ENCODE data around the gene SIN3A. TPM values are rescaled to one million over a fixed set of nuclear protein-coding genes. Genes with fewer than 3 reads are reported as not detected.

The SIN3A gene
- total and polyA plus RNA-seq, 2 experiments from 2014 or later = 13.9 to 27.7 TPM

GRCh38 chr15:75321711-75322110 is 129.8 kb downstream of the SIN3A start:
- Histone ChIP-seq H3K27ac (no peak overlapping the region), H3K27me3 (replicated peaks; ENCODE audit: insufficient read depth) (peaks cover 8% of the 10 kb centered on the region), H3K9me2 (ENCODE audit: insufficient read depth) (no peaks in the 10 kb centered on the region), H4K20me1 (ENCODE audit: insufficient read depth) (no peaks in the 10 kb centered on the region), H3F3A (ENCODE audit: insufficient read depth) (no peaks in the 10 kb centered on the region), H3K36me3 (ENCODE audit: low read depth) (no peaks in the 10 kb centered on the region), H3K4me2 (ENCODE audit: unreplicated experiment) (no peak overlapping the region), H3K9ac (no peak overlapping the region), H3K4me1 (ENCODE audit: insufficient read depth) (no peaks in the 10 kb centered on the region), H2AFZ (no peak overlapping the region), H3K9me3 (ENCODE audit: low read depth) (no peaks in the 10 kb centered on the region), H3K4me3 (no peak overlapping the region), H3K79me2 (ENCODE audit: insufficient read depth) (no peaks in the 10 kb centered on the region)
- WGBS, 2 experiments (ENCODE audit: low coverage in 1 of 2, low lambda C conversion rate in 2 of 2, missing lambda C conversion rate in 2 of 2) = 62 to 73% methylated on average over 6 of the region's 6 CpGs
- TF ChIP-seq EZH2phosphoT487 (IDR thresholded peaks at IDR 0.05; ENCODE audit: insufficient read depth, low read depth) (no peak), EZH2 (IDR thresholded peaks at IDR 0.05; ENCODE audit: insufficient read depth, poor library complexity, severe bottlenecking) (no peak)
- no peak for DNase-seq
- in situ Hi-C loops (cut with MboI) = no loop called here

MicroRNA genes within 50 kb of the gene (microRNA counts, 767-probe panel; counts per million panel counts)
- microRNA hsa-miR-631 = 447 counts per million, percentile 86 among the panel's probes with 10 or more counts

Small RNAs within 50 kb of the gene (microRNA-seq; reads per million reads assigned to microRNA genes)
- not detected for gene MIR631 (ENCODE audit: borderline number of aligned reads)

Small RNAs within 50 kb of the gene (small RNA-seq; reads per million reads assigned to genes)
- not detected for gene AC105036.2 (ENCODE audit: low read depth, low replicate concordance)

Other genes with a start within 250 kb of the SIN3A start
- gene C15orf39, start 249.8 kb downstream of the SIN3A start, total RNA-seq (2014; rRNA removed; shearing (Covaris generic)) = 8.1 and 12.5 TPM in 2 replicates
- gene C15orf39, start 249.8 kb downstream of the SIN3A start, polyA plus RNA-seq (2016; fragmentation: Nextera tagmentation; extraction: Ambion mirVana) = 4.7 and 5.1 TPM in 2 replicates
- not detected in 2 replicates for gene GOLGA6C, start 193.4 kb downstream of the SIN3A start, total RNA-seq (2014; rRNA removed; shearing (Covaris generic))
- not detected in 2 replicates for gene GOLGA6C, start 193.4 kb downstream of the SIN3A start, polyA plus RNA-seq (2016; fragmentation: Nextera tagmentation; extraction: Ambion mirVana)
- gene GOLGA6D, start 168.9 kb downstream of the SIN3A start, total RNA-seq (2014; rRNA removed; shearing (Covaris generic)) = not detected in 2 replicates
- gene GOLGA6D, start 168.9 kb downstream of the SIN3A start, polyA plus RNA-seq (2016; fragmentation: Nextera tagmentation; extraction: Ambion mirVana) = not detected in 2 replicates
- 82.0 and 96.5 TPM in 2 replicates for gene COMMD4, start 115.6 kb downstream of the SIN3A start, total RNA-seq (2014; rRNA removed; shearing (Covaris generic))
- 80.9 and 82.5 TPM in 2 replicates for gene COMMD4, start 115.6 kb downstream of the SIN3A start, polyA plus RNA-seq (2016; fragmentation: Nextera tagmentation; extraction: Ambion mirVana)
- gene NEIL1, start 104.7 kb downstream of the SIN3A start, total RNA-seq (2014; rRNA removed; shearing (Covaris generic)) = 2.9 and 15.9 TPM in 2 replicates
- 2.6 and 3.9 TPM in 2 replicates for gene NEIL1, start 104.7 kb downstream of the SIN3A start, polyA plus RNA-seq (2016; fragmentation: Nextera tagmentation; extraction: Ambion mirVana)
- 110 and 141 TPM in 2 replicates for gene MAN2C1, start 83.1 kb downstream of the SIN3A start, total RNA-seq (2014; rRNA removed; shearing (Covaris generic))
- 47.6 and 53.0 TPM in 2 replicates for gene MAN2C1, start 83.1 kb downstream of the SIN3A start, polyA plus RNA-seq (2016; fragmentation: Nextera tagmentation; extraction: Ambion mirVana)
- 28.8 and 30.6 TPM in 2 replicates for gene PTPN9, start 127.6 kb upstream of the SIN3A start, total RNA-seq (2014; rRNA removed; shearing (Covaris generic))
- gene PTPN9, start 127.6 kb upstream of the SIN3A start, polyA plus RNA-seq (2016; fragmentation: Nextera tagmentation; extraction: Ambion mirVana) = 17.6 and 19.9 TPM in 2 replicates
- gene SNUPN, start 174.0 kb upstream of the SIN3A start, total RNA-seq (2014; rRNA removed; shearing (Covaris generic)) = 31.9 and 33.5 TPM in 2 replicates
- gene SNUPN, start 174.0 kb upstream of the SIN3A start, polyA plus RNA-seq (2016; fragmentation: Nextera tagmentation; extraction: Ambion mirVana) = 38.0 and 41.5 TPM in 2 replicates
- 138 and 154 TPM in 2 replicates for gene IMP3, start 188.5 kb upstream of the SIN3A start, total RNA-seq (2014; rRNA removed; shearing (Covaris generic))
- gene IMP3, start 188.5 kb upstream of the SIN3A start, polyA plus RNA-seq (2016; fragmentation: Nextera tagmentation; extraction: Ambion mirVana) = 103 and 105 TPM in 2 replicates
- 22.9 and 28.7 TPM in 2 replicates for gene SNX33, start 196.2 kb upstream of the SIN3A start, total RNA-seq (2014; rRNA removed; shearing (Covaris generic))
- 13.0 and 13.1 TPM in 2 replicates for gene SNX33, start 196.2 kb upstream of the SIN3A start, polyA plus RNA-seq (2016; fragmentation: Nextera tagmentation; extraction: Ambion mirVana)

Data from GM23248 (cell line).